Upper lobe of left lung (tissue), 4 donors: ENCODE results near the gene TRIM8.

Experiments used
- EP300 ChIP-seq, 4 donors: sonication (generic); formaldehyde crosslinking; IDR thresholded peaks; one replicate each; pipeline ENCODE4 v1.5.1; 2017; ENCODE audit warnings: antibody characterized with exemption in 4 of 4, control low read depth in 2 of 4
- POLR2A ChIP-seq, 4 donors: fragments of 450-650 bp; IDR thresholded peaks; one replicate each; pipeline ENCODE4 v1.5.1; 2016 to 2017; ENCODE audit warnings: antibody characterized with exemption in 4 of 4, mild to moderate bottlenecking in 2 of 4
- TF ChIP-seq, protein P1 (sequence below), 6 experiments: fragments of 450-650 bp in 4 of 6; fragments of 200-600 bp in 2 of 6; sonication (generic) in 2 of 6; IDR thresholded peaks; one replicate each; pipeline ENCODE4 v1.5.1; 2016 to 2019; ENCODE audit warnings: antibody characterized with exemption in 6 of 6

DNA sequence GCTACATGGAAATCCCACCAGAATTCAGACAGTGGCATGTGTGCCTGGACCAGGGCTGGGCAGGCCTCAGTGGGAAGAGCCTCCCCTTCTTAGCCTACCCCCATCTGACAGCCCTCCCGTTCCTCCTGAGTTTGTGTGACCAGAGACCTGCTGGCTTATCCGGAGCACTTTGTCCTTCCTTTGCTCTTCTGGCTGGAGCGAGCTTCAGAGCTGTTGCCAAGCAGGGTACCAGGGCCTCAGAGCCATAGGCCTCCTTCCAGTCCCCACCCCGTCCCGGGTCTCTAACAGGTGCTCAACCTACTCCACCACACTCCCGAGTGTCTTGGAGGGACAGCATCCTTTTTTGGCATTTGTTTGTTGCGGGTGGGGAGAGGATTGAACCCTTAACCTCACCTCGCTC is 26.5 kb upstream of the TRIM8 start:
- TF ChIP-seq POLR2A (IDR thresholded peaks at IDR 0.05) (no peak), EP300 (IDR thresholded peaks at IDR 0.05) (no peak)
- TF ChIP-seq, protein P1, sequence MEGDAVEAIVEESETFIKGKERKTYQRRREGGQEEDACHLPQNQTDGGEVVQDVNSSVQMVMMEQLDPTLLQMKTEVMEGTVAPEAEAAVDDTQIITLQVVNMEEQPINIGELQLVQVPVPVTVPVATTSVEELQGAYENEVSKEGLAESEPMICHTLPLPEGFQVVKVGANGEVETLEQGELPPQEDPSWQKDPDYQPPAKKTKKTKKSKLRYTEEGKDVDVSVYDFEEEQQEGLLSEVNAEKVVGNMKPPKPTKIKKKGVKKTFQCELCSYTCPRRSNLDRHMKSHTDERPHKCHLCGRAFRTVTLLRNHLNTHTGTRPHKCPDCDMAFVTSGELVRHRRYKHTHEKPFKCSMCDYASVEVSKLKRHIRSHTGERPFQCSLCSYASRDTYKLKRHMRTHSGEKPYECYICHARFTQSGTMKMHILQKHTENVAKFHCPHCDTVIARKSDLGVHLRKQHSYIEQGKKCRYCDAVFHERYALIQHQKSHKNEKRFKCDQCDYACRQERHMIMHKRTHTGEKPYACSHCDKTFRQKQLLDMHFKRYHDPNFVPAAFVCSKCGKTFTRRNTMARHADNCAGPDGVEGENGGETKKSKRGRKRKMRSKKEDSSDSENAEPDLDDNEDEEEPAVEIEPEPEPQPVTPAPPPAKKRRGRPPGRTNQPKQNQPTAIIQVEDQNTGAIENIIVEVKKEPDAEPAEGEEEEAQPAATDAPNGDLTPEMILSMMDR (IDR thresholded peaks at IDR 0.05): no peak
